Mammary epithelial cell (primary cell): ENCODE results near the gene C1QTNF12.

Experiments used
- CTCF ChIP-seq, 2 donors: IDR thresholded peaks in 1 of 2; conservative IDR thresholded peaks in 1 of 2; 2 replicates each; pipeline ENCODE4 v1.5.1; 2011 to 2012; ENCODE audit warnings: inconsistent platforms in 2 of 2, low read length in 2 of 2, mild to moderate bottlenecking in 2 of 2, control low read depth in 1 of 2, low read depth in 1 of 2; ENCODE audit not compliant: insufficient read depth in 1 of 2; ENCODE audit errors: extremely low read depth in 1 of 2
- EZH2 ChIP-seq: IDR thresholded peaks from 2 replicates; pipeline ENCODE4 v1.6.1; 2012; ENCODE audit warnings: low read length, inconsistent platforms, borderline replicate concordance

- peak; percentile 28 to 42 for TF ChIP-seq CTCF (conservative IDR thresholded peaks at IDR 0.05 in 1 of 2, IDR thresholded peaks at IDR 0.05 in 1 of 2; ENCODE audit: extremely low read depth in 1 of 2, insufficient read depth in 1 of 2, low read depth in 1 of 2, low read length in 2 of 2)
- no peak for TF ChIP-seq EZH2
These were observed 15.7 kb downstream of the C1QTNF12 start for GRCh38 chr1:1230656-1231399.
